GM12891 (cell line): ENCODE data around the gene TLK1.

Source experiments
- POLR2A ChIP-seq: IDR thresholded peaks from 2 replicates; pipeline ENCODE4 v1.6.1; 2011; ENCODE audit warnings: low read depth, low read length, control low read depth
- POLR2AphosphoS5 ChIP-seq: IDR thresholded peaks from 2 replicates; pipeline ENCODE4 v1.6.1; 2011; ENCODE audit warnings: low read depth, low read length, control low read depth
- SPI1 ChIP-seq: IDR thresholded peaks from 2 replicates; pipeline ENCODE4 v1.6.1; 2011; ENCODE audit warnings: low read depth, low read length, control low read depth
- TAF1 ChIP-seq: IDR thresholded peaks from 2 replicates; pipeline ENCODE4 v1.6.1; 2011; ENCODE audit warnings: low read depth, low read length, control low read depth

- TF ChIP-seq POLR2AphosphoS5: peak; percentile 37; the same call in 1 of the 2 replicates
- no peak for TF ChIP-seq TAF1
- TF ChIP-seq POLR2A: no peak
- TF ChIP-seq SPI1: no peak
These were observed 190.7 kb downstream of the TLK1 start for GRCh38 chr2:170969872-170970496.
